DMS 273 (cell line): Measurements from ENCODE around the gene HOXC13.

Source experiments
- DNase-seq: peaks from one replicate; lab custom pipeline; 2025; ENCODE audit not compliant: unreplicated experiment; lab: John Stamatoyannopoulos, UW

The HOXC13 gene

GRCh38 chr12:53981634-53982565, 43.3 kb downstream of the HOXC13 start:
- no peak for DNase-seq

GRCh38 chr12:53982648-53983567, 44.3 kb downstream of the HOXC13 start:
- DNase-seq, result no peak

- DNase-seq, result no peak
Observed at GRCh38 chr12:53983568-53983949, 44.9 kb downstream of the HOXC13 start.

- DNase-seq, result no peak
Observed at GRCh38 chr12:53983950-53984572, 45.4 kb downstream of the HOXC13 start.

- peak; percentile 90 for DNase-seq
Observed at GRCh38 chr12:53984901-53985691, 46.5 kb downstream of the HOXC13 start, which contains the start of gene HOXC10. TSS of gene HOXC10 (plus strand) at chr12:53985146. CDS start at chr12:53985260, 114 bp downstream.

- DNase-seq, result no peak
Observed at GRCh38 chr12:53985692-53985993, 47.0 kb downstream of the HOXC13 start.

GRCh38 chr12:53985994-53986685, 47.5 kb downstream of the HOXC13 start:
- no peak for DNase-seq

- DNase-seq, result no peak
Observed at GRCh38 chr12:53986686-53987483, 48.3 kb downstream of the HOXC13 start.

GRCh38 chr12:53987787-53988230, 49.2 kb downstream of the HOXC13 start:
- DNase-seq, result no peak

GRCh38 chr12:53988541-53989226, 50.1 kb downstream of the HOXC13 start:
- no peak for DNase-seq

GRCh38 chr12:53989227-53990113, 50.8 kb downstream of the HOXC13 start:
- peak; percentile 68 for DNase-seq

- no peak for DNase-seq
Observed at GRCh38 chr12:53990311-53991076, 51.9 kb downstream of the HOXC13 start.

GRCh38 chr12:53991077-53991460, 52.4 kb downstream of the HOXC13 start:
- DNase-seq, result peak; percentile 12

- DNase-seq, result no peak
Observed at GRCh38 chr12:53992377-53992889, 53.8 kb downstream of the HOXC13 start.

- no peak for DNase-seq
Observed at GRCh38 chr12:53993162-53994008, 54.8 kb downstream of the HOXC13 start.

- DNase-seq, result no peak
Observed at GRCh38 chr12:53994009-53994263, 55.3 kb downstream of the HOXC13 start.
